T-helper 22 cell (primary cell): ENCODE measurements around the gene ADAMTS15.

Experiments used
- DNase-seq: peaks from one replicate; pipeline ENCODE4 v3.0.0-alpha.2; 2020; ENCODE audit warnings: low read depth

The ADAMTS15 gene

GRCh38 chr11:130462101-130462885, 13.8 kb downstream of the ADAMTS15 start:
- DNase-seq, result no peak

DNA sequence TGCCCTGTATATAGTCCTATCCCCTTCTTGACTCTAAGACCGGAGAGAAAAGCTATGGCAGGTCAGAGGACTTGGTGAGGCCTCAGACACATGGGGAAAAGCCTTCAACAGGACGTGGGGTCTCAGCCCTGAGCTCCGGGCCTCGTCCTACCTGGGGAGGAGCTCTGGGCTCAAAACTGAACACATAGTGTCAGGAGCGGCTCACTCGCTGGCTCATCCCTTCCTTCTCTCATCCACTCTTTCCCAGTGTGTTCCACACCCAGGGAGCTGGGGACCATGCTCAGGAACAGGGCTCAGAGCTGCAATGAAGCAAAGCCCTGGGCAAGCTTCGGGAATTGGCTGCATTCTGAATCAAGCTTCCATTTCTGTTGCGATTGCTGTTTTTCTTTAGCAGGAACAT, 14.5 kb downstream of the ADAMTS15 start:
- DNase-seq, result no peak

DNA sequence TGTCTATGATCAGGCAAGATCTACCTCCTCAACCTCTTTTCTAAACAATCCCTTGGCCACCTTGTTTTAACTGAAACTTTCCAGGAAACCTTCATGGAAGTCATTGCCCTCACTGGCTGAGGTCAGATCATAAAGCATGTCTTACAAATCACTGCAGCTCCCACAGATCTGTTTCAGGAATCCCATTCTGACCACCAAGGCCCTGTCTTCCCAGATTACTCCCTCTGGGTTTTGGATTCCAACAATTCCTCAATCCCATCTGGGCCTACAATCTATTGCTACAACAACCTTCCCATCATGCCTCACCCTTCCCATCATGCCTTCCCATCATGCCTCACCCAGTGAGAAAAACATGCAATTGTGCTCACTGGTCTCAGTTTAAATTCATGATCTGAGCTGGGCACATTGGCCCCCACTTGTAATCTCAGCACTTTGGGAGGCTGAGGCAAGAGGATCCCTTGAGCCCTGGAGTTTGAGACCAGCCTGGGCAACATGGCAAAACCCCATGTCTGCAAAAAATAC, 15.9 kb downstream of the ADAMTS15 start:
- DNase-seq, result no peak

GRCh38 chr11:130465263-130465662, 16.8 kb downstream of the ADAMTS15 start:
- DNase-seq, result no peak

- no peak for DNase-seq
Measured at GRCh38 chr11:130467116-130467900, 18.9 kb downstream of the ADAMTS15 start.

- DNase-seq, result no peak
Measured at GRCh38 chr11:130469181-130469580, 20.7 kb downstream of the ADAMTS15 start.

DNA sequence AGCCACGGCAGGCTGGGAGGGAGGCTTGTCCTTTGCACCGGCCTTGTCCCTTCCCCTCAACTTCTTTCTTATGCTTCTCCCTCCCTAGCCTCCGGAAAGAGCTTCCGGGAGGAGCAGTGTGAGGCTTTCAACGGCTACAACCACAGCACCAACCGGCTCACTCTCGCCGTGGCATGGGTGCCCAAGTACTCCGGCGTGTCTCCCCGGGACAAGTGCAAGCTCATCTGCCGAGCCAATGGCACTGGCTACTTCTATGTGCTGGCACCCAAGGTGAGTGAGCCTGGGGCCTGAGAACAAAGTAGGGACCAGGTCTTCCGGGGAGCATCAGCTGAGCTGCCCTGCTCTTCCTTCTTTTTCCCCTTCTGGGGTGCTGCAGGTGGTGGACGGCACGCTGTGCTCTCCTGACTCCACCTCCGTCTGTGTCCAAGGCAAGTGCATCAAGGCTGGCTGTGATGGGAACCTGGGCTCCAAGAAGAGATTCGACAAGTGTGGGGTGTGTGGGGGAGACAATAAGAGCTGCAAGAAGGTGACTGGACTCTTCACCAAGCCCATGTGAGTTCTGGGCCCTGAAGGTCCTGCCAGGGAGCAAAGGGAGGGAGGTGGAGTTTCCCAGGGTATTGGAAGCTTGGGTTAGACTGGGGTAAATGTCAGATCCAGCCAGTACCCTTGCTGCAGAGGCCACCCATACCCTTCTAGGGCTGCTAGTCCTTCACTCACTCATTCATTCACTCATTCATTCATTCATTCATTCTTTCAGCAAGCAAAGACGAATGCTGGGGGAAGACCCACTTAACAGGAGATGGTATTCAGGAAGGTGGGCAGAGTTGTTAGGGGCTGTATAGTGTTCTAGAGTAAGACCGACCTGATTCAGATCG, 22.6 kb downstream of the ADAMTS15 start:
- DNase-seq, result no peak

- no peak for DNase-seq
Measured at GRCh38 chr11:130471731-130472433, 23.4 kb downstream of the ADAMTS15 start.

GRCh38 chr11:130472434-130472961, 24.1 kb downstream of the ADAMTS15 start:
- no peak for DNase-seq

GRCh38 chr11:130473056-130473794, 24.8 kb downstream of the ADAMTS15 start:
- DNase-seq, result no peak

DNA sequence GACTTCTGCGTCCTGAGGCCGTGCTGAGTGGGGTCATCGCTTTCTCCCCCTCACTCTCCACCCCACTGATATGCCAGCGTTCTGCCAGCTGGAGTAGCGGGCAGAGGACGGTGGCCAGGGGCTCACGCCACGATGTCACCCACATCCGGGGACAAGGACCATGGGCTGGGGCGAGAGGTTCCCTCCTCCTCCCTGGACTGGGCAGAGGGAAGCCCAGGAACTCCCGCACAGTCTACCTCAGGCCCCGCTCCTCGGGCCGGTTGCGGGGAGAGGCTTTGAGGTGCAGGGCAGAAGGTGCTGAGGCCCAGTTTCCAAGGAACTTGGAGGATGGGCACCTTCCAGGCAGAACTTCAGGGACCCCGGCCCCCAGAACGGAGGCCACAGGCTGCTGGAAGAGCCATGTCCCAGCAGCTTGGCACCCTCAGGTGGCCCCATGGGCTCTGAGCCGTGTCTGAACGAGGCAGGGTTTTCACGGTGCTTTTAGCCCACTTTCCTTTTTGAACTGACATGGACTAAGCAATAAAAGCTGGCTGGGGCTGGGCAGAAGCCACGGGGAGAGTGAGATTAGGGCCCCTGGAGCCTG, 25.4 kb downstream of the ADAMTS15 start:
- DNase-seq, result no peak

- DNase-seq, result no peak
Measured at GRCh38 chr11:130474637-130475400, 26.4 kb downstream of the ADAMTS15 start.

- DNase-seq, result no peak
Measured at GRCh38 chr11:130475426-130476053, 27.1 kb downstream of the ADAMTS15 start.

DNA sequence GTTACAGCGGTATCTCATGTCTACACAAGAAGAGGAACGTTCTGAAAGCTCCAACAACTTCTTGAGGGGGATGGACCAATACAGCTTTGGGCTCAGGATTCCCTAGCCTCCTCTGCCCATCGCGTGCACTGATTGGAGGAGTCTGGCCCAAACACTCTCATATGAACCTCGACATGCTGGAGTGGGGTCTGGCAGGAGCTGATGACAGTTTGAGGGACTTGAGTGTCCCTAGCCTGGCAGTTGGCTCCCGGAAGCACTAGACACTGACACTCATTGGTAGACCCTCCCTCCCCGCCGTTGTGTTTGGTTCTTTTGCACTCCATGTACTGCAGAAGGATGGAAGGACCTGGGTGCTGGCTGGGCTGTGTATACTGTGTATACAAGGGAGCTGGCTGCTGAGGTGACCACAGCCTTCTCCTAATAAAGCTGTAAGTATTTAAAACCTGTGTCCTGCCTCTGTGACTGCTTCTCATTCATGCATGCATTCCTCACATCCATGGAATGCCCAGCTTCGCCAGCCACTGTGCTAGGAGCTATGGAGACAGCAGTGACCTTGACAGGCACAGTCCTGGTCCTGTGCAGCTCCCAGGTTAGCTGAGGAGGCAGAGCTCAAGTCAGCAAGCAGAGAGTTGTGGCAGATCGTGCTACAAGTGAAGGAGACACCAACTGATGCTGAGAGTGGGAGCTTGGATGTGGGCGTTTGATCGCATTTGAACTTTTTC, 27.9 kb downstream of the ADAMTS15 start:
- no peak for DNase-seq

- no peak for DNase-seq
Measured at GRCh38 chr11:130476922-130477491, 28.6 kb downstream of the ADAMTS15 start.

- no peak for DNase-seq
Measured at GRCh38 chr11:130477586-130478203, 29.2 kb downstream of the ADAMTS15 start.

DNA sequence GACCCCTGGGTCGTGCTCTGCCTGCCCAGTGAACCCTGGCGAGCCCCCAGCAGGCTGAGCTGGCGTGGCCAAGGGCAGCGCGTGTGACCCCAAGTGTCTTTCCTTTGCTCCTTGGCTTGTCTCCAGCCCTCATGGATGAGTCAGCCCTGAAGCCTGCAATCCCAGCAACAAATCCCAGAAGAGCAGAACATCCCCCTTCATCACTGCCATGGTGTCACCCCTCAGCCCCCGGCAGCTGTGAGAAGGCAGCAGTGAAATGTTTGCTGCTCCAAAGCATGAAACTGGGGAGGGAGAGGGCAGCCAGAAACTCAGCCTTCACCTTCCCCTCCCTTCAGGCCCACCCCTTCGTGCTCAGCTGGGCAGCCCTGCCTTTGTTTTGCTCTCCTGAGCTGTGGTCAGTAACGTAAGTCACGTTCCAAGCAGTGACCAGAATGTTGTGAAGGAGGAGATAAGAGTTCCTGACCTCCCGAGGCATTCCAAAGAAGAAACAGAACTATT, 29.8 kb downstream of the ADAMTS15 start:
- DNase-seq, result no peak
